NCI-H526 (cell line): ENCODE data around the gene PRDX5.

Source experiments
- DNase-seq, 2 experiments: peaks; one replicate each; lab custom pipeline; 2025; lab: John Stamatoyannopoulos, UW

The PRDX5 gene

DNA sequence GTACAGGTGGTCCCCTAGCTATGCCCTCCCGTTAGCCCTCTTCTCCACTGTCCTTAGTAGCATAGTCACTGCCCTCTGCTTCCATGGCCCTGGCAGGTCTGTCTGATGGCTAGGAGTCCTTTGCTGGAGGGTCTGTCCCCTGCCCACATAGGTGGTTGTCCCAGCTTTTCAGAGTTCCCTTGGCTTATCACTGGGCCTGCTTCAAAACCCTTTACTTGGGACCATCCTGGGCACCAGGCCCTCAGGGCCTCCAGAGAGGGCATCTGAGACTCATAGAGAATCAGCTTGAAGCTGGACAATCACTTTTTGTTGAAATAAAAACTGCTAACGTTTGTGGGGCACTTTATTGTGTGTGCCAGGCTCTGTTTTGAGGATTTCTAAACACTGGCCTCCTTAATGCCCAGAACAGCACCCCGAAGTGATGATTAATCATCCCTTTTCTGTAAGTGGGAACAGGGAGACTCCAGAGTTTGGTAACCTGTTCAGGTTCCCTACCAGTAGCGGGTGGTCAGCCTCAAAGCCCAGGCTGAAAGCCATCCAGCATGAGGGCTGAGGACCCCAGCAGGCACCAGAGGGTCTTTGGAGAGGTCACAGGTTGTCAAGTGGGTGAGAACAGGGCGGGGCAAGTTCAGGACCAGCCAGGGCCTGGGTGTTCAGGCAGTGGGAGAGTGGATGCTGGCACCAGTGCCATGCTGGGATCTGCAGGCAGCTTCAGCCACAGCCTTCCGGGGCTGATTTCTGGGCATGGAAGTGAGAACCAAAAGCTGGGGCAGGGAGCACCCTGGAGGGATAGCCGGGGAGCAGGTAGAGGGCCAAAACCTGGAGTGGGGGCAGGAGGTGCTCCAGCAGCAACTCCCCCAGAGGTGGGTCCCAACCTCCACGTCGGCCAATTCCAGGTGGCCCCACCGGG, 27.3 kb upstream of the PRDX5 start:
- no peak for DNase-seq

DNA sequence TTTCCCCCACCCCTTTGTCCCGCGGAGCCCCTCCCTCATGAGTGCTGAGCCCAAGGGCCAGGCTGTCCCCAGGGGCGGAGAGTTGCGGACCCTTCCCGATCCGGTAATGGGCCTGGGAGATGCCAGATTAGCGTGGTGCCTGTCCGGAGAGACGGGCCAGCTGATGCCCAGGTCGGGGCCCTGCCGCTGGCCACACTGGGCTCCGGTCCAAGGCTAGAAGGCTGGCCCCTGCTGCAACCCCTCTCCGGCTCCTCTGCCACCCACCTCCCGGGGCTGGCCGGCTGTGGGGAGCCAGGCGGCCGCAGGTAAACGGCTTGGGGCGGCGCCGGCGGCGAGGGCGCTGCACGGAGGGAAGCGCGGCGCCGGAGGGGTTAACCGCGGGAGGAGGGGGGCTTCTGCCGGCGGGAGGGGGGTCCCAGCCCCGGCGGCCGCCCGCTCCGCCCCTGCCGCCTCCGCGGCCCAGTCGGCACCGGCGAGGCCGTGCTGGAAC, 26.6 kb upstream of the PRDX5 start, which contains the start of gene KCNK4:
Gene KCNK4, plus strand, starts transcription at position 41 of the 490 bp plus-strand sequence. CDS start 1,717 bp downstream, outside the sequence.
- no peak for DNase-seq

DNA sequence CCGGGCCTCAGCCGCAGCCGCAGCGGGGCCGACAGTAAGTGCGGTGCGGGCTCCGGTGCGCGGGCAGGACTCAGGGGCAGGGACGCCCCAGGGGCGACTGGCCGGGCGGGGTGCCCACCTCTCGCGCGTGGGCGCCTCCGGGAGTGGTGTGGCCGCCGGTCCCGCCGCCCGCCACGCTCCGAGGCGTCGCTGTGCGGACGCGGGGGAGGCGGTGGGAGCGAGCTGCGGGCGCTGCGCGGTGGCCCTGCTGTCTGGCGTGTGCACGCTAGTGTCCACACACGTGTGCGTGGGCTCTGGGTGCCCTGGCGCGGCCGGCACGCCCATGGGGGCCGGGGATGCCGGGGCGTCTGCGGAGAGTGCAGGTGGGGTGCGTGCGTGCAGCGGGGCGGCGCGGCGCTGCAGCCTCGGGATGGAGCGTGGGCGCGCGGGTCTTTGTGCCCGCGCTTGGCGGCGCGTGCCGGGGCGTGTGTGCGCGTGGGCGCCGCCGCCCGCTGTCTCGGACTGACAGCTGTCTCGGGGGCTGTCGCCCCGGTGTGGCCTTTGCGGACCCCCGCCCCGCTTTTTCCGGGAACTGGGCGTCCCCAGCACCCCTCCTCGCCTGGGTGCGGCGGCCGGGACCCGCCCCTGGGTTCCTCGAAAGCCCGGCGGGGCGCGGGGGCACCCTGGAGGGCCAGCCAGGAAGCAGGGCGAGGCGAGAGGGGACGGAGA, 26.0 kb upstream of the PRDX5 start:
- no peak for DNase-seq

DNA sequence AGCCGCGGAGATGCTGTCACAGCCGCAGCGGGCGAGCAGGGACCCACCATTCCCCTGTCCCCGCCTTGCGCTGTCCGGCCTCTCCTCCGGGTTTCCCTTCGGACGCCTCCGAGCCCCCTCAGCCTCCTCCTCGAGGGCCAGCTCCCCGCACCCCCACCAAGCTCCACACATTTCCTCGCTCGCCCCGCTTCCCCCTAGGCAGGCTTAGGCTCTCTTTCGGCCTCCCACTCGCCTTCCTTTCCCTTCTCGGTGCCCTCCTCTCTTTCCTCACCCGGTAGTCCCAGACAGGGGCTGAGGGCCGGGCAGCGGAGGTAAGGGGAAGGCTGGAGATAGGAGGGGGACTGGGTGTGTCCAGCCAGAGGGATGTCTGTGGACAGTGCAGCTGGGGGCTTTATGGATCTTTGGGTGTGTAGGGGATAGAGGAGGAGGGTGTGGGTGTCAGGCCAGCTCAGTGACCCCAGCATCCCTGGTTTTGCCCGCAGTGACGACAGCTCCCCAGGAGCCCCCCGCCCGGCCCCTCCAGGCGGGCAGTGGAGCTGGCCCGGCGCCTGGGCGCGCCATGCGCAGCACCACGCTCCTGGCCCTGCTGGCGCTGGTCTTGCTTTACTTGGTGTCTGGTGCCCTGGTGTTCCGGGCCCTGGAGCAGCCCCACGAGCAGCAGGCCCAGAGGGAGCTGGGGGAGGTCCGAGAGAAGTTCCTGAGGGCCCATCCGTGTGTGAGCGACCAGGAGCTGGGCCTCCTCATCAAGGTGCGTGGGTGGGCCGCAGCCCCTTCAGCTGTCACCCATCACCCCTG, 25.3 kb upstream of the PRDX5 start:
- no peak for DNase-seq

DNA sequence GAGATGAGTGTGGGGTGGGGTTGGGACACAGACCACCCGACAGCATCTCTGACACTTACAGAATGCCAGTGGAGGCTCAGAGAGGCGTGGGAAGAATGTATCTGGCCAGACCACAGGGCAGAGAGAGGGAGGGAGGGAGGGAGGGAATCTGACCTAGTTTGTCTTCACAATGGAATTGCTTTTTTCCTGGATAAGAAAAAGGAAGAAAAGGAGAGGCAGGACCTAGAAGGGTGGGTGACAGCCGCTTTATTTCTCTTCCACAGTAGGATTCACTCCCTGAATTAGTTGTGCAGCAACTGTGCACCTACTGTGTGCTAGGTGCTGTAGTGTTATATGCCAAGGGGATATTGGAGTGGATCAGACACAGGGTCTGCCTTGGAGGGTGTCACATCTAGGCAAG, 23.1 kb upstream of the PRDX5 start:
- DNase-seq, result no peak

DNA sequence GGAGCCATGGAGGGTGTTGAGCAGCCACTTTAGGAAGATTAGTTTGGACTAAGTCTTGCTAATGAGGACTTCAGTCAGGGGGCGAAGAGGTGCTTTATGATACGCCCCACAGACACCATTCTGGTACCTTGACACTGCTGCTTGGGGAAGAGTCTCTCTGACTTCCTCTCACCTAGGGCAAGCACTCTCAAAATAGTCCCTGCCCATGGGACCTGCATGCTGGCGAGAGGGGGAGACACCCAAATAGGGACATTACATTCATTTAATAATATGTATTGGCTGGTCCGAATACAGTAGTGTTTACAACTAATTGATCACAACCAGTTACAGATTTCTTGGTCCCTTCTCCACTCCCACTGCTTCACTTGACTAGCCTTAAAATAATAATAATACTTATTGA, 22.2 kb upstream of the PRDX5 start:
- no peak for DNase-seq

DNA sequence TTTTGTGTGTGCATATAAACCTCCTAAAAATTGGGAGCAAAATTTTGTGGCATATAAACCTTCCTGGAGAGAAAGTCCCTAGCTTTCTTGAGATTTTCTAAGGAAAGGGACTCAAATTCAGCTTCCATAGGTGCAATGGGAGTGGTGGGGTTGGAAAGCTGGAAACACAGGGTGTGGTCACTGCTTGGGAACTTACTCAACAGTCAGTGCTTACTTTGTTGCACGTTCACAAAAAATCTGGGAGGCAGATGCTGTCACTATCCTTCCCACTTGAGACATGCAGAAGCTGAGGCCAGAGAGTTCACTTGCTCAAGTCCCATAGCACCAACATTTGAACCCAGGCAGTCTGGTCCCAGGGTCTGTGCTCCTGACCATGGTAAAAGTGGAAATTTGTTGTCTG, 21.7 kb upstream of the PRDX5 start:
- DNase-seq, result no peak

DNA sequence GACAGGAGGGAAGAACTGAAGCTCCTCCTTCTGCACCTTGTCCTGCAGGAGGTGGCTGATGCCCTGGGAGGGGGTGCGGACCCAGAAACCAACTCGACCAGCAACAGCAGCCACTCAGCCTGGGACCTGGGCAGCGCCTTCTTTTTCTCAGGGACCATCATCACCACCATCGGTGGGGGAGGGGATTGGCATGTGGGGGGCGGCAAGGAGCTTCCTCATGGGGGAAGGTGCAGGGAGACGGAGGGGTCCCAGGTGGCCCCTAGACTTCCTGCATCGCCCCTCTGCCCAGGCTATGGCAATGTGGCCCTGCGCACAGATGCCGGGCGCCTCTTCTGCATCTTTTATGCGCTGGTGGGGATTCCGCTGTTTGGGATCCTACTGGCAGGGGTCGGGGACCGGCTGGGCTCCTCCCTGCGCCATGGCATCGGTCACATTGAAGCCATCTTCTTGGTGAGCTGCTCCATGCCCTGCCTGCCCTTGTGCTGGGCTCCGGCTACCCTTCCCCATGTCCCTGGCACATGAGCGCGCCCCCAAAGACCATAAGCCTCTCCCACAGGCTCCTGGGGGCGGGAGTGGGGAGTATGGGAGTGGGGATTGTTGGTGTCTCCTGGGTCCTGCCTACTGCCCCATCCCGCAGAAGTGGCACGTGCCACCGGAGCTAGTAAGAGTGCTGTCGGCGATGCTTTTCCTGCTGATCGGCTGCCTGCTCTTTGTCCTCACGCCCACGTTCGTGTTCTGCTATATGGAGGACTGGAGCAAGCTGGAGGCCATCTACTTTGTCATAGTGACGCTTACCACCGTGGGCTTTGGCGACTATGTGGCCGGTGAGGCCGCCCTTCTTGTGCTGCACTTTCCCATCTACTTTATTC, 20.9 kb upstream of the PRDX5 start:
- no peak for DNase-seq

DNA sequence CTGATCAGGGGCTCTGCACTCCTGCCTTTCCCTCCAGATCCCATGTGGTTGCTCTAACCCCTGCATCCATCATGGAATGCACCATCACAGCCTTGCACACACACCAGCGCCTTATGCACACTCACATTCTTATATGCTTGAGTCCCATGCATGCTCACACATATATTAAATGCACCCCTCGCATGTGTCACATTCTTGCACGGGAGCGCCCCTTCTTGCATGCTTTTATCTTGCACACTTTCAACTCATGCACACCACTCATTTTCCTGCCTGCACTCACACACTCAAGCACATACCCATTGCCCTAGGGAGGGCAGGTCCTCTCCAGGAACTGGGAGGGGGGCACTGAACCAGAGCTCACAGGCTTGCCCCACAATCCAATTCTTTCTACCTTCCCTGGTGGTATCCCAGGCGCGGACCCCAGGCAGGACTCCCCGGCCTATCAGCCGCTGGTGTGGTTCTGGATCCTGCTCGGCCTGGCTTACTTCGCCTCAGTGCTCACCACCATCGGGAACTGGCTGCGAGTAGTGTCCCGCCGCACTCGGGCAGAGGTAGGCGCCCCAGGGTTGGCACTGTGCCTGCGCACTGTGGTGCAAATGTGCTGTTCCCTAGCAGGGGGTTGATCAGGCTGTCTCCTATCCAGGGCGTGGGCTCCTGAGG, 20.1 kb upstream of the PRDX5 start:
- DNase-seq, result no peak

DNA sequence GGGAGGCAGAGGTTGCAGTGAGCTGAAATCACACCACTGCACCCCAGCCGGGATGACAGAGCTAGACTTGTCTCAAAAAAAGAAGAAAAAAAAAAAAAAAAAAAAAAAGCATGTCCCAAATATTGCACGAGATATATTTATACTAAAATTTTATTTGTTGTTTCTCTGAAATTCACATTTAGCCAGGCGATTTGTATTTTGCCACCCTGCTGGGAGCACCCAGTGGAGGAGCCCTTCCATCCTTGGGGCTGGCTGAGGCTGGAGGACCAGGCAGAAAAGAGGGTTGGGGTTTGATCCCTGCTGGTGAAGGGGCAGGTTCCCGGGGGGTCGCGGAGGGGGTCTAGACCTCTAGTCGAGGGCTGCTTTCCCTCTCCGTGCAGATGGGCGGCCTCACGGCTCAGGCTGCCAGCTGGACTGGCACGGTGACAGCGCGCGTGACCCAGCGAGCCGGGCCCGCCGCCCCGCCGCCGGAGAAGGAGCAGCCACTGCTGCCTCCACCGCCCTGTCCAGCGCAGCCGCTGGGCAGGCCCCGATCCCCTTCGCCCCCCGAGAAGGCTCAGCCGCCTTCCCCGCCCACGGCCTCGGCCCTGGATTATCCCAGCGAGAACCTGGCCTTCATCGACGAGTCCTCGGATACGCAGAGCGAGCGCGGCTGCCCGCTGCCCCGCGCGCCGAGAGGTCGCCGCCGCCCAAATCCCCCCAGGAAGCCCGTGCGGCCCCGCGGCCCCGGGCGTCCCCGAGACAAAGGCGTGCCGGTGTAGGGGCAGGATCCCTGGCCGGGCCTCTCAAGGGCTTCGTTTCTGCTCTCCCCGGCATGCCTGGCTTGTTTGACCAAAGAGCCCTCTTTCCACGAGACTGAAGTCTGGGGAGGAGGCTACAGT, 18.7 kb upstream of the PRDX5 start:
- peak in 1 of 2 experiments; percentile 45 for DNase-seq

DNA sequence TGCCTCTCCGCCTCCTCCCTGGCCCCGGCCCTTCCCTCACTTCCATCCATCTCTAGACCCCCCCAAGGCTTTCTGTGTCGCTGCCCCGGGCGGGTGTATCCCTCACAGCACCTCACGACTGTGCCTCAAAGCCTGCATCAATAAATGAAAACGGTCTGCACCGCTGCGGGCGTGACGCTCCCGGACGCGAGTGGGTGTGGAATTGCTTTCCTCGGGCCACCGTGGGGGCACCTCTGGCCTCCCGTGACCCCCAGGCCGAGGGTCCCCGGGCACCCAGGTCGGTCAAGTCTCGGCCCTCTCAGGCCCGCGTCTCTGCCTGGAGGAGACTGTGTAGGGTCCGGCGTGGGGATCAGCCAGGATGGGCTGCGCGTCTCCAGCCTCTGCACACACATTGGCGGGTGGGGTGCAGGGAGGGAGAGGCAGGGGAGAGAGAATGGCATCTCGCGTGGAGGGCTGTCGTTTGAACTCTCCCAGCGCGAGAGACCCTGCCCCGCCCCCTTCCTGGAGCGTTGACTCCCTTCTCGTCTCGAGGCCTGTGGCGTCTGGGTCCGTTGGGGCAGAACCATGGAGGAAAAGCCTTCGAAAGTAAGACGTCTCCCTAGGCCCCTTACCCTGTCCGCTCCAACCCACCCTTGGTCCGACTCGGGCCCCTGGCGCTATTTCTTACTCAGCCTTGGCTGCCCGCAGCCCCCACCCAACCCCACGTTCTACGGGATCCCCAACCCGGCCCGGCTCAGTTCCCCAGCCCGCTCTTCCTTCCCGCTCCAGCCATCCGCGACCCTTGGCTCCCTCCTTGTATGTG, 17.9 kb upstream of the PRDX5 start, which contains the start of gene CATSPERZ:
Gene CATSPERZ, plus strand, starts transcription at position 512 of the 802 bp plus-strand sequence. Its CDS starts 53 bp downstream, at position 565.
- DNase-seq, result peak in 1 of 2 experiments; percentile 59

DNA sequence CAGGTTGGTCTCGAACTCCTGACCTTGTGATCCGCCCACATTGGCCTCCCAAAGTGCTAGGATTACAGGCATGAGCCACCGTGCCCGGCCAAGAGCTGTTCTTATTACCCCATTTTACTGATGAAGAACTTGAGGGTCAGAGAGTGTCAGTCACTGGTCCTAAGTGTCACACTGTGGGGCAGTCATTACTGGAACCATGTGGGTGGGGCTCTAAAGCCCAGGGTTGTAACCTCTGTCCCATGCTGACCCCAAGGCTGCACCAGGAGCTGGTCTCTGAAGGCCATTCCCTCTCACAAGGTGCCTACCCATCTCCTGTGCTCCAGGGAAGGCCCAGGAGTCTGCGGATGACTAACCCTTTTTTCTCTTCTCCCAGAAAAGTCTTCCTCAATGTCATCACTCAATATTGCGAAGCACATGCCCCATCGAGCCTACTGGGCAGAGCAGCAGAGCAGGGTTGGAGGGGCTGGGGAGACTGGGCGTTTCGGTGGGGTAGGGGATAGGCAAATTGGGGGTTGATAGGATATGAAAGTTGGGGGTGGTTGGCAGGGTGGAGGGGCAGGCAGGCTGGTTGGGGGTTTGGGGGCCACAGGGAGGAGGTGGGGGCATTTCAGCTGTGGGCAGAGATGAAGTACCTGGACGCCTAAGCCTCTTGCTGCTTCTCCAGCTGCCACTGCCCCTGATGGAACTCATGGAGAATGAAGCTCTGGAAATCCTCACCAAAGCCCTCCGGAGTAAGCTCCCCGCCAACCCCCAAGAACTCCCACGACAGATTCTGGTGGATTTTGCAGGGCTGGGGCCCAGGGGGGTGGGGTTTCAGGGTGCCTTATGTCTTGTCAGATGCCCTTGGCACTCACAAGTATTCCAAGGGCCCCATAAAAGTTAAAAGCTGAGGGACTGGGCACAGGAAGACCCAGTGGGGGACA, 14.6 kb upstream of the PRDX5 start:
- no peak for DNase-seq

DNA sequence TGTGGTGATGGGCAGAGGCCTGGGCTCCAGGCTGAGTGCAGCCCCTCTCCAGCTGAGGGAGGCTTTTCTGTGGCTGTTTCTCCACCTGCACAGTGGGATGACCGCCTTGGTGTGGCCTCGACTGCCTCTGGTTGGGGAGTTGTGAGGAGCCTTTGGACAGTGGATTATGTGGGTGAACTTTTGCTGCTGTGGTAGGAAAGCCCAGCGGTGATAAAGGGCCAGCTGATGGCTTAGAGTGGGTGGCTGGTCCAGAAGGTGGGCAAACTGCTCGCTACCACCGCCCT, 13.9 kb upstream of the PRDX5 start:
- DNase-seq, result no peak

DNA sequence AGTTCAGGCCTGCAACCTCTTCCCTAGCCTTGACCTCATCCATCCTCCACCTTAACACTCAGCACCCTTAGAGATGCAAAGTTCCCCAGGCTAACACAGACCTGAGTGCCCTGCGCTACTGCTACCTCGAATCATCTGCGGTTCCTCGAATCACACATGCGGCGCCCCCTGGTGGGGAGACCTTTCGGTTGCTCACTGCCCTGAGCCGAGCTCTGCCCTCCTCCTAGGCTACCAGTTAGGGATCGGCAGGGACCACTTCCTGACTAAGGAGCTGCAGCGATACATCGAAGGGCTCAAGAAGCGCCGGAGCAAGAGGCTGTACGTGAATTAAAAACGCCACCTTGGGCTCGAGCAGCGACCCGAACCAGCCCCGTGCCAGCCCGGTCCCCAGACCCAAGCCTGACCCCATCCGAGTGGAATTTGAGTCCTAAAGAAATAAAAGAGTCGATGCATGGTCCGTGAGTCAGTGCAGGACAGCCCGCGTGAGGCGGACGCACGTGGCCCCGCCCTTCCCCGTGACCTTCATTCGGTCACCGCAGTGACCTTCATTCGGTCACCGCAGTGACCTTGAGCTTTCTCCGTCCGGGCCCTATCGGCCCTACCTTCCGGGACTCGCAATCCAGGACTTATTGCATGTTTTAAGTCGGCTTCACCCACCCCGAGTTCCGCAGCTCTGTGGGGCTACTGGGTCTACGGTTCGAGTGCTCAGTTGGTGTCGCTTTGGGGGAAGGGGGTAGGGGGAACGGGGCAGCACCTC, 13.4 kb upstream of the PRDX5 start:
- peak; percentile 90 to 98 for DNase-seq

DNA sequence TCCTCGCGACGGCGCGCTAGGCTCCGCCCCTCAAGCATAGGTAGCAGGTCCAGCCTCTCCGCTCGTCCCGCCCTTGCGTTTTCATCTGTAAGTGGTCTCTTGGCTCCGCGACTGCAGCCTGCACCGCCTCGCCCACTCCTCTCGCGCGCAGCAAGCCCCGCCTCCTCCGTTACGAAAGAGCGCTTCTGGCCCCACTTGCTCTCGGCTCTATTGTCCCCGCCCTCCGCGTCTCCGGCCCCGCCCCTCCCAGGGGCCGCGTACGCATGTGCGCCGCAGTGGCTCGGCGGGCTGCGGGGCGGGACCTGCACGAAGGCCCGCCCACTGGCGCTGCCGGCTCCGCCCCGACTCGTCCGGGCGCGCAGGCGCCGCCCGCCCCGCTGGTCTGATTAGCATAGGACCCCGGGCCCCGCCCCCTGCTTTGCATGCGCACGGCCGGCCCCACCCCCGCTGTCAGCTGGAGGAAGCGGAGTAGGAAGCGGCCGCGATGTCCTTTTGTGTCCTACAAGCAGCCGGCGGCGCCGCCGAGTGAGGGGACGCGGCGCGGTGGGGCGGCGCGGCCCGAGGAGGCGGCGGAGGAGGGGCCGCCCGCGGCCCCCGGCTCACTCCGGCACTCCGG, 12.7 kb upstream of the PRDX5 start, which contains the start of gene ESRRA:
Gene ESRRA, plus strand, starts transcription at position 450 of the 616 bp plus-strand sequence. CDS start 1,656 bp downstream, outside the sequence.
- peak; percentile 98 to 100 for DNase-seq
